HG03575 (cell line): ENCODE results near the gene TAPT1.
A peak's percentile ranks its signal among the peaks of the same experiment; 100 is the strongest.
"Not testable (repeated sequence)": the region's sequence is repeated elsewhere in the genome, so short reads cannot be mapped to it uniquely, and the experiment has no call there.

Experiments
- ATAC-seq: cut with Tn5 transposase; IDR thresholded peaks from one replicate; pipeline ENCODE4 v1.9.1; 2021; ENCODE audit not compliant: unreplicated experiment, insufficient number of reproducible peaks, low FRiP score; ENCODE audit errors: extremely low read depth

The TAPT1 gene

GRCh38 chr4:16222957-16223527 is 3.2 kb downstream of the TAPT1 start:
- ATAC-seq: no peak

- no peak for ATAC-seq
Measured at GRCh38 chr4:16218950-16219349, 7.3 kb downstream of the TAPT1 start.

- no peak for ATAC-seq
Measured at GRCh38 chr4:16217300-16218051, 8.8 kb downstream of the TAPT1 start.

GRCh38 chr4:16213121-16213520 is 13.2 kb downstream of the TAPT1 start:
- no peak for ATAC-seq

GRCh38 chr4:16212138-16212782 is 14.0 kb downstream of the TAPT1 start:
- no peak for ATAC-seq

GRCh38 chr4:16207409-16207808 is 18.9 kb downstream of the TAPT1 start:
- ATAC-seq: no peak

- ATAC-seq: no peak
Measured at GRCh38 chr4:16206848-16207247, 19.4 kb downstream of the TAPT1 start.

- no peak for ATAC-seq
Measured at GRCh38 chr4:16206301-16206700, 20.0 kb downstream of the TAPT1 start.

- peak; percentile 63 for ATAC-seq
Measured at GRCh38 chr4:16205298-16206164, 20.7 kb downstream of the TAPT1 start.

GRCh38 chr4:16204505-16204904 is 21.8 kb downstream of the TAPT1 start:
- ATAC-seq: no peak

GRCh38 chr4:16203083-16203482 is 23.2 kb downstream of the TAPT1 start:
- ATAC-seq: no peak

GRCh38 chr4:16202598-16202997 is 23.7 kb downstream of the TAPT1 start:
- no peak for ATAC-seq

- no peak for ATAC-seq
Measured at GRCh38 chr4:16199093-16199492, 27.2 kb downstream of the TAPT1 start.

GRCh38 chr4:16197876-16198665 is 28.2 kb downstream of the TAPT1 start:
- no peak for ATAC-seq

- peak; percentile 46 for ATAC-seq
Measured at GRCh38 chr4:16196482-16197393, 29.5 kb downstream of the TAPT1 start.

GRCh38 chr4:16195209-16195608 is 31.1 kb downstream of the TAPT1 start:
- no peak for ATAC-seq

- ATAC-seq: not testable (repeated sequence)
Measured at GRCh38 chr4:16194798-16195197, 31.5 kb downstream of the TAPT1 start.

GRCh38 chr4:16194214-16194613 is 32.1 kb downstream of the TAPT1 start:
- no peak for ATAC-seq
